MM.1S (cell line): ENCODE measurements around the gene ATIC.

ENCODE experiments used
- DNase-seq: peaks from one replicate; pipeline ENCODE4 v3.0.0-alpha.2; 2015
- H2AFZ ChIP-seq: fragments of 300-600 bp; sonication (generic); 2 replicates; pipeline ENCODE4 v1.6.0; 2016; ENCODE audit warnings: antibody characterized with exemption, low read length
- H3F3A ChIP-seq: fragments of 300-600 bp; sonication (generic); 2 replicates; pipeline ENCODE4 v1.6.1; 2016; ENCODE audit warnings: mild to moderate bottlenecking, antibody characterized with exemption, low read length, moderate library complexity, mixed read lengths; ENCODE audit not compliant: insufficient read depth
- H3K27ac ChIP-seq: fragments of 300-600 bp; sonication (generic); 2 replicates; pipeline ENCODE4 v1.5.1; 2016; ENCODE audit warnings: mild to moderate bottlenecking, low read length
- H3K27me3 ChIP-seq: fragments of 300-600 bp; sonication (generic); replicated peaks from 2 replicates; pipeline ENCODE4 v1.6.0; 2016; ENCODE audit warnings: low read length; ENCODE audit not compliant: insufficient read depth
- H3K36me3 ChIP-seq: fragments of 300-600 bp; sonication (generic); replicated peaks from 2 replicates; pipeline ENCODE4 v1.6.1; 2016; ENCODE audit warnings: mild to moderate bottlenecking, low read length, mixed read lengths; ENCODE audit not compliant: insufficient read depth
- H3K4me1 ChIP-seq: fragments of 300-600 bp; sonication (generic); 2 replicates; pipeline ENCODE4 v1.6.1; 2016; ENCODE audit warnings: low read length, mixed read lengths
- H3K4me2 ChIP-seq: fragments of 300-600 bp; sonication (generic); 2 replicates; pipeline ENCODE4 v1.6.0; 2016; ENCODE audit warnings: low read depth, low read length
- H3K4me3 ChIP-seq: fragments of 300-600 bp; sonication (generic); 2 replicates; pipeline ENCODE4 v1.5.1; 2016; ENCODE audit warnings: low read length, mixed read lengths
- H3K79me2 ChIP-seq: fragments of 300-600 bp; sonication (generic); 2 replicates; pipeline ENCODE4 v1.6.1; 2016; ENCODE audit warnings: mixed run types, low read length, mixed read lengths
- H3K9ac ChIP-seq: fragments of 300-600 bp; sonication (generic); 2 replicates; pipeline ENCODE4 v1.6.1; 2016; ENCODE audit warnings: low read length, mixed read lengths
- H3K9me2 ChIP-seq: fragments of 300-600 bp; sonication (generic); replicated peaks from 2 replicates; pipeline ENCODE4 v1.6.1; 2016; ENCODE audit warnings: mild to moderate bottlenecking, low read length, mixed read lengths; ENCODE audit not compliant: insufficient read depth
- H3K9me3 ChIP-seq: fragments of 300-600 bp; sonication (generic); replicated peaks from 2 replicates; pipeline ENCODE4 v1.6.1; 2016; ENCODE audit warnings: mild to moderate bottlenecking, low read length, mixed read lengths; ENCODE audit not compliant: insufficient read depth
- H4K20me1 ChIP-seq: fragments of 300-600 bp; sonication (generic); 2 replicates; pipeline ENCODE4 v1.6.1; 2016; ENCODE audit warnings: mild to moderate bottlenecking, low read length, moderate library complexity, mixed read lengths; ENCODE audit not compliant: insufficient read depth
- CTCF ChIP-seq: fragments of 300-600 bp; sonication (generic); IDR thresholded peaks from 2 replicates; pipeline ENCODE4 v1.5.1; 2016; ENCODE audit warnings: antibody characterized with exemption, low read length, mixed read lengths
- EZH2 ChIP-seq: fragments of 300-600 bp; sonication (generic); optimal IDR thresholded peaks from 2 replicates; pipeline ENCODE3; 2017; ENCODE audit warnings: low read depth, mild to moderate bottlenecking, antibody characterized with exemption, low read length, mixed read lengths
- EZH2phosphoT487 ChIP-seq: fragments of 300-600 bp; sonication (generic); IDR thresholded peaks from 2 replicates; pipeline ENCODE4 v1.6.1; 2018; ENCODE audit warnings: antibody characterized with exemption, low read length

ATIC gene

GRCh38 chr2:215347878-215348277 is 36.0 kb downstream of the ATIC start:
- Histone ChIP-seq H3K4me3 (no peak overlapping the region), H3K9me3 (no peaks in the 10 kb centered on the region), H3K27me3 (no peaks in the 10 kb centered on the region), H2AFZ (no peak overlapping the region), H3K79me2 (no peaks in the 10 kb centered on the region), H3K9ac (no peak overlapping the region), H3K4me1 (no peaks in the 10 kb centered on the region), H3K9me2 (no peaks in the 10 kb centered on the region), H3K27ac (no peak overlapping the region), H3K4me2 (no peak overlapping the region), H4K20me1 (no peaks in the 10 kb centered on the region), H3F3A (no peaks in the 10 kb centered on the region), H3K36me3 (peaks cover 24% of the 10 kb centered on the region)
- no peak for DNase-seq
- TF ChIP-seq EZH2phosphoT487 (no peak), EZH2 (no peak), CTCF (no peak)

- Histone ChIP-seq H3K9ac (no peak overlapping the region), H4K20me1 (no peaks in the 10 kb centered on the region), H3K27me3 (no peaks in the 10 kb centered on the region), H3K4me2 (no peak overlapping the region), H3K9me3 (no peaks in the 10 kb centered on the region), H3F3A (no peaks in the 10 kb centered on the region), H2AFZ (no peak overlapping the region), H3K4me3 (no peak overlapping the region), H3K79me2 (no peaks in the 10 kb centered on the region), H3K27ac (no peak overlapping the region), H3K36me3 (peaks cover 6% of the 10 kb centered on the region; the same call in 1 of the 2 replicates), H3K4me1 (no peaks in the 10 kb centered on the region), H3K9me2 (no peaks in the 10 kb centered on the region)
- TF ChIP-seq EZH2phosphoT487 (no peak), CTCF (no peak), EZH2 (no peak)
- DNase-seq: no peak
Observed at GRCh38 chr2:215352602-215353001, 40.7 kb downstream of the ATIC start.

- TF ChIP-seq EZH2phosphoT487 (no peak), CTCF (no peak), EZH2 (no peak)
- Histone ChIP-seq H3K4me2 (no peak overlapping the region), H3K9ac (no peak overlapping the region), H4K20me1 (no peaks in the 10 kb centered on the region), H2AFZ (no peak overlapping the region), H3K9me3 (no peaks in the 10 kb centered on the region), H3K4me1 (no peaks in the 10 kb centered on the region), H3K9me2 (no peaks in the 10 kb centered on the region), H3K27ac (no peak overlapping the region), H3K36me3 (no peaks in the 10 kb centered on the region), H3K27me3 (no peaks in the 10 kb centered on the region), H3K79me2 (no peaks in the 10 kb centered on the region), H3K4me3 (no peak overlapping the region), H3F3A (no peaks in the 10 kb centered on the region)
- no peak for DNase-seq
Observed at GRCh38 chr2:215354771-215355695, 43.2 kb downstream of the ATIC start.
